K562 (cell line): ENCODE data around the gene FYB1. TPM values are rescaled to one million over a fixed set of nuclear protein-coding genes. Genes with fewer than 3 reads are reported as not detected.
A peak's percentile ranks its signal among the peaks of the same experiment; 100 is the strongest.

Source experiments
- ESRRB ChIP-seq: fragments of 250-450 bp; sonication (Bioruptor Pico); IDR thresholded peaks from 2 replicates; pipeline ENCODE4 v1.5.0; 2020; ENCODE audit warnings: mild to moderate bottlenecking, moderate library complexity, borderline replicate concordance
- GATAD2B ChIP-seq: fragments of 450-650 bp; IDR thresholded peaks from 2 replicates; pipeline ENCODE4 v1.6.1; 2017; ENCODE audit warnings: mild to moderate bottlenecking, borderline replicate concordance
- HDAC6 ChIP-seq: IDR thresholded peaks from 2 replicates; pipeline ENCODE4 v1.6.1; 2012; ENCODE audit warnings: low read depth, mild to moderate bottlenecking, control low read depth, inconsistent platforms, low read length, moderate library complexity
- MEIS2 ChIP-seq: fragments of 450-650 bp; IDR thresholded peaks from 2 replicates; pipeline ENCODE4 v1.6.1; 2014; ENCODE audit warnings: mild to moderate bottlenecking; ENCODE audit not compliant: partially characterized antibody
- ZNF407 ChIP-seq: fragments of 450-650 bp; IDR thresholded peaks from 2 replicates; pipeline ENCODE4 v1.6.1; 2016; ENCODE audit warnings: low read depth
- polyA plus RNA-seq, 8 experiments: library from polyadenylated mRNA; depleted of rRNA in 4 of 8; stranded (reverse) in 5 of 8; unstranded in 3 of 8; fragments of >200 nt; fragmentation: Nextera tagmentation in 2 of 8; fragmentation: Illumina TruSeq in 1 of 8; extraction: Ambion mirVana in 2 of 8; extraction: Trizol in 1 of 8; gene quantifications; 2 replicates each; pipeline versions ENCODE4 v1.2.1 to v1.2.3, GENCODE V29; 2011 to 2014; ENCODE audit warnings: inconsistent platforms in 1 of 8, missing spikeins in 1 of 8
- total RNA-seq, 7 experiments: library from RNA; depleted of rRNA in 6 of 7; stranded (reverse); fragments of >200 nt in 6 of 7; fragmentation: Illumina TruSeq in 2 of 7; extraction: Trizol in 2 of 7; gene quantifications; 2 replicates each; pipeline versions ENCODE4 v1.2.1 to v1.2.3, GENCODE V29; 2011 to 2021; ENCODE audit warnings: low replicate concordance in 1 of 7

FYB1 gene
- total and polyA plus RNA-seq, 9 of the 15 experiments (the other 6 are each of a cell fraction or from before 2014, with no cell fraction given), result 4.7 to 31.5 (median 9.7) TPM

DNA sequence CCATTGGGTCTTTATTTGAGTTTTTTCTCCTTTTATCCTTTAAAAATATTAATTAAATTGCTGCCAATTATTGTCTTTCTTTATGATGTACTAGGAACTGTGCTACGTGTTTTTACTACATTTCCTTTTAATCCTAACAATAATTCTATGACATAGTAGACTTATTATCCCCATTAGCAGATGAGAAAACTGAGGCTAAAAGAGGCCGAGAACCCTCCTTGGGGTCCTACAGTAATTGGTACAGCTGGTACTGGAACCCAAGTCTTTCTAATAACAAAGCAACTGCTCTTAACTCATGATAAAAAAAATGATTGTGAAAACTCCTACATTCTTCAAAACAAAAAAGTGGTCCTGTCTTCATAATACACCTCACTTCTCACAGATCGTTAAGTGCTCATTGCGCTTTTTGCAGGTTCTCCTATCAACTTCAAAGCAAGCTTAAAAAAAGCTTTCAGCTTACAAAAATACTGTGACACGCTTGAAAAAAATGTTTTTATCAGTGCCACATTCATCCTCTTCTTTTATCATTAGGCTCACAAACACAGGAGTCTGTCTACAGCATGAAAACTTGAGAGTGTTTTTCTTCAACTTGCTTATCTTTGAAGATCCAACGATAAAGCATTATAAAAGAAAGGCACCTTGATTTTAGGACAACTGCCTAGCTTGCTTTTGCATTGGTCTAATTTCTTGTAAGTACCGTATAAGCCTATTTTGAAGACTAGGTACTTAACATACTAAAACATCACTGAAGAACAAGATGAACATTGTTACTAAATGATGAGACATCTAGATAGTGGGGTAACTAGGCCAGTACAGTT, 32.4 kb downstream of the FYB1 start (continued):
- TF ChIP-seq MEIS2, result peak; percentile 48
- TF ChIP-seq HDAC6, result no peak
- TF ChIP-seq ZNF407, result no peak
- no peak for TF ChIP-seq ESRRB (CRISPR knock-in tag)
- TF ChIP-seq GATAD2B, result peak; percentile 42; the same call in 1 of the 2 replicates
